H1 (cell line): ENCODE data around the gene TMEM203. TPM values are rescaled to one million over a fixed set of nuclear protein-coding genes. Genes with fewer than 3 reads are reported as not detected.

ENCODE experiments used
- CHD1 ChIP-seq: IDR thresholded peaks from 2 replicates; pipeline ENCODE4 v1.6.1; 2012; ENCODE audit warnings: low read depth, low read length, improper control_type of control experiment
- CTBP2 ChIP-seq: IDR thresholded peaks from 2 replicates; pipeline ENCODE4 v1.7.0; 2011; ENCODE audit warnings: borderline replicate concordance, mild to moderate bottlenecking, moderate library complexity, mixed read lengths, low read length; ENCODE audit not compliant: insufficient read depth, insufficient read length
- GTF2F1 ChIP-seq: IDR thresholded peaks from 2 replicates; pipeline ENCODE4 v1.6.1; 2012; ENCODE audit warnings: low read depth, low read length, improper control_type of control experiment, borderline replicate concordance
- KDM4A ChIP-seq: IDR thresholded peaks from one replicate; pipeline ENCODE4 v1.7.1; 2012; ENCODE audit warnings: low read depth, mild to moderate bottlenecking, moderate library complexity, low read length, inconsistent platforms; ENCODE audit not compliant: severe bottlenecking
- POLR2A ChIP-seq, 2 experiments: IDR thresholded peaks; 1 replicate in 1 of 2; 2 replicates in 1 of 2; pipeline ENCODE4 v1.6.1; 2011; ENCODE audit warnings: low read depth in 2 of 2, low read length in 2 of 2, mild to moderate bottlenecking in 2 of 2; ENCODE audit errors: control extremely low read depth in 1 of 2
- SIRT6 ChIP-seq: IDR thresholded peaks from one replicate; pipeline ENCODE4 v1.7.1; 2012; ENCODE audit warnings: low read length, inconsistent platforms
- polyA plus RNA-seq, 7 experiments: library from polyadenylated mRNA; depleted of rRNA in 3 of 7; stranded (reverse) in 5 of 7; unstranded in 2 of 7; fragments of >200 nt in 5 of 7; fragments of 200-250 nt in 2 of 7; gene quantifications; 1 replicate in 5 of 7; 2 replicates in 1 of 7; 4 replicates in 1 of 7; pipeline versions ENCODE4 v1.2.1 to v1.2.3, GENCODE V29; 2011 to 2013; ENCODE audit warnings: missing spikeins in 2 of 7, mixed read lengths in 2 of 7
- total RNA-seq: library from RNA; stranded (reverse); fragmentation: NEBNext Ultra II Directional; extraction: Animal tissue kit (Norgen Biotek cat#: 25700); gene quantifications from 2 replicates; pipeline ENCODE4 v1.2.1, GENCODE V29; 2021
- TF ChIP-seq, protein P1 (sequence below): IDR thresholded peaks from 2 replicates; pipeline ENCODE4 v1.6.1; 2011; ENCODE audit warnings: low read length, improper control_type of control experiment
- TF ChIP-seq, protein P2 (sequence below): fragments of 300-600 bp; sonication (generic); IDR thresholded peaks from 2 replicates; pipeline ENCODE4 v1.7.1; 2012; ENCODE audit warnings: low read length, moderate library complexity, mild to moderate bottlenecking, inconsistent platforms; ENCODE audit not compliant: insufficient replicate concordance

The TMEM203 gene
- total and polyA plus RNA-seq, 2 of the 8 experiments (the other 6 are each of a cell fraction or from before 2014, with no cell fraction given) = 44.1 to 57.1 TPM

DNA sequence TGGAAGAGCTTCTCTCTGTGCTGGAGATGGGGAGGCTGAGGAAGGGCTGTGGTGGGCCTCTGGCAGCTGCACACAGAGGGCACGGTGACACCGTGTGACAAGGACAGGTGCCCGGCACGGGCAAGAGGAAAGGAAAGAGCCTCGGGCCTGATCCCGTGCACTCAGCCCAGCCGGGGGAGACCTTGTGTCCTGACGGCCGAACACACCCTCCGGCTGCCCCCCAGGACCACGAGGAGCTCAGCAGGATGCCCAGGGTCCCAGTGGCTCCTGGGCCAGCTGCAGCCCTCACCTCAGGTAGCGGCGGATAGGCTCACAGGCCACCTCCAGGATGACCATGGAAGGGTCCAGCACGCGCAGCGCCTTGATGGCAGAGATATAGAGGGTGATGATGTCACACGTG is 22.6 kb downstream of the TMEM203 start (continued):
- TF ChIP-seq, protein P1, sequence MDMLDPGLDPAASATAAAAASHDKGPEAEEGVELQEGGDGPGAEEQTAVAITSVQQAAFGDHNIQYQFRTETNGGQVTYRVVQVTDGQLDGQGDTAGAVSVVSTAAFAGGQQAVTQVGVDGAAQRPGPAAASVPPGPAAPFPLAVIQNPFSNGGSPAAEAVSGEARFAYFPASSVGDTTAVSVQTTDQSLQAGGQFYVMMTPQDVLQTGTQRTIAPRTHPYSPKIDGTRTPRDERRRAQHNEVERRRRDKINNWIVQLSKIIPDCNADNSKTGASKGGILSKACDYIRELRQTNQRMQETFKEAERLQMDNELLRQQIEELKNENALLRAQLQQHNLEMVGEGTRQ = no peak
- TF ChIP-seq SIRT6 = no peak
- no peak for TF ChIP-seq CTBP2
- TF ChIP-seq POLR2A (IDR thresholded peaks at IDR 0.05; ENCODE audit: control extremely low read depth in 1 of 2, low read depth in 2 of 2, low read length in 2 of 2) = no peak
- no peak for TF ChIP-seq KDM4A
- TF ChIP-seq, protein P2, sequence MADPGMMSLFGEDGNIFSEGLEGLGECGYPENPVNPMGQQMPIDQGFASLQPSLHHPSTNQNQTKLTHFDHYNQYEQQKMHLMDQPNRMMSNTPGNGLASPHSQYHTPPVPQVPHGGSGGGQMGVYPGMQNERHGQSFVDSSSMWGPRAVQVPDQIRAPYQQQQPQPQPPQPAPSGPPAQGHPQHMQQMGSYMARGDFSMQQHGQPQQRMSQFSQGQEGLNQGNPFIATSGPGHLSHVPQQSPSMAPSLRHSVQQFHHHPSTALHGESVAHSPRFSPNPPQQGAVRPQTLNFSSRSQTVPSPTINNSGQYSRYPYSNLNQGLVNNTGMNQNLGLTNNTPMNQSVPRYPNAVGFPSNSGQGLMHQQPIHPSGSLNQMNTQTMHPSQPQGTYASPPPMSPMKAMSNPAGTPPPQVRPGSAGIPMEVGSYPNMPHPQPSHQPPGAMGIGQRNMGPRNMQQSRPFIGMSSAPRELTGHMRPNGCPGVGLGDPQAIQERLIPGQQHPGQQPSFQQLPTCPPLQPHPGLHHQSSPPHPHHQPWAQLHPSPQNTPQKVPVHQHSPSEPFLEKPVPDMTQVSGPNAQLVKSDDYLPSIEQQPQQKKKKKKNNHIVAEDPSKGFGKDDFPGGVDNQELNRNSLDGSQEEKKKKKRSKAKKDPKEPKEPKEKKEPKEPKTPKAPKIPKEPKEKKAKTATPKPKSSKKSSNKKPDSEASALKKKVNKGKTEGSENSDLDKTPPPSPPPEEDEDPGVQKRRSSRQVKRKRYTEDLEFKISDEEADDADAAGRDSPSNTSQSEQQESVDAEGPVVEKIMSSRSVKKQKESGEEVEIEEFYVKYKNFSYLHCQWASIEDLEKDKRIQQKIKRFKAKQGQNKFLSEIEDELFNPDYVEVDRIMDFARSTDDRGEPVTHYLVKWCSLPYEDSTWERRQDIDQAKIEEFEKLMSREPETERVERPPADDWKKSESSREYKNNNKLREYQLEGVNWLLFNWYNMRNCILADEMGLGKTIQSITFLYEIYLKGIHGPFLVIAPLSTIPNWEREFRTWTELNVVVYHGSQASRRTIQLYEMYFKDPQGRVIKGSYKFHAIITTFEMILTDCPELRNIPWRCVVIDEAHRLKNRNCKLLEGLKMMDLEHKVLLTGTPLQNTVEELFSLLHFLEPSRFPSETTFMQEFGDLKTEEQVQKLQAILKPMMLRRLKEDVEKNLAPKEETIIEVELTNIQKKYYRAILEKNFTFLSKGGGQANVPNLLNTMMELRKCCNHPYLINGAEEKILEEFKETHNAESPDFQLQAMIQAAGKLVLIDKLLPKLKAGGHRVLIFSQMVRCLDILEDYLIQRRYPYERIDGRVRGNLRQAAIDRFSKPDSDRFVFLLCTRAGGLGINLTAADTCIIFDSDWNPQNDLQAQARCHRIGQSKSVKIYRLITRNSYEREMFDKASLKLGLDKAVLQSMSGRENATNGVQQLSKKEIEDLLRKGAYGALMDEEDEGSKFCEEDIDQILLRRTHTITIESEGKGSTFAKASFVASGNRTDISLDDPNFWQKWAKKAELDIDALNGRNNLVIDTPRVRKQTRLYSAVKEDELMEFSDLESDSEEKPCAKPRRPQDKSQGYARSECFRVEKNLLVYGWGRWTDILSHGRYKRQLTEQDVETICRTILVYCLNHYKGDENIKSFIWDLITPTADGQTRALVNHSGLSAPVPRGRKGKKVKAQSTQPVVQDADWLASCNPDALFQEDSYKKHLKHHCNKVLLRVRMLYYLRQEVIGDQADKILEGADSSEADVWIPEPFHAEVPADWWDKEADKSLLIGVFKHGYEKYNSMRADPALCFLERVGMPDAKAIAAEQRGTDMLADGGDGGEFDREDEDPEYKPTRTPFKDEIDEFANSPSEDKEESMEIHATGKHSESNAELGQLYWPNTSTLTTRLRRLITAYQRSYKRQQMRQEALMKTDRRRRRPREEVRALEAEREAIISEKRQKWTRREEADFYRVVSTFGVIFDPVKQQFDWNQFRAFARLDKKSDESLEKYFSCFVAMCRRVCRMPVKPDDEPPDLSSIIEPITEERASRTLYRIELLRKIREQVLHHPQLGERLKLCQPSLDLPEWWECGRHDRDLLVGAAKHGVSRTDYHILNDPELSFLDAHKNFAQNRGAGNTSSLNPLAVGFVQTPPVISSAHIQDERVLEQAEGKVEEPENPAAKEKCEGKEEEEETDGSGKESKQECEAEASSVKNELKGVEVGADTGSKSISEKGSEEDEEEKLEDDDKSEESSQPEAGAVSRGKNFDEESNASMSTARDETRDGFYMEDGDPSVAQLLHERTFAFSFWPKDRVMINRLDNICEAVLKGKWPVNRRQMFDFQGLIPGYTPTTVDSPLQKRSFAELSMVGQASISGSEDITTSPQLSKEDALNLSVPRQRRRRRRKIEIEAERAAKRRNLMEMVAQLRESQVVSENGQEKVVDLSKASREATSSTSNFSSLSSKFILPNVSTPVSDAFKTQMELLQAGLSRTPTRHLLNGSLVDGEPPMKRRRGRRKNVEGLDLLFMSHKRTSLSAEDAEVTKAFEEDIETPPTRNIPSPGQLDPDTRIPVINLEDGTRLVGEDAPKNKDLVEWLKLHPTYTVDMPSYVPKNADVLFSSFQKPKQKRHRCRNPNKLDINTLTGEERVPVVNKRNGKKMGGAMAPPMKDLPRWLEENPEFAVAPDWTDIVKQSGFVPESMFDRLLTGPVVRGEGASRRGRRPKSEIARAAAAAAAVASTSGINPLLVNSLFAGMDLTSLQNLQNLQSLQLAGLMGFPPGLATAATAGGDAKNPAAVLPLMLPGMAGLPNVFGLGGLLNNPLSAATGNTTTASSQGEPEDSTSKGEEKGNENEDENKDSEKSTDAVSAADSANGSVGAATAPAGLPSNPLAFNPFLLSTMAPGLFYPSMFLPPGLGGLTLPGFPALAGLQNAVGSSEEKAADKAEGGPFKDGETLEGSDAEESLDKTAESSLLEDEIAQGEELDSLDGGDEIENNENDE = no peak
- no peak for TF ChIP-seq CHD1
- no peak for TF ChIP-seq GTF2F1
